OCI-LY7 (cell line): ENCODE results near the gene SPATS1. TPM values are rescaled to one million over a fixed set of nuclear protein-coding genes. Genes with fewer than 3 reads are reported as not detected.
"Not testable (repeated sequence)": the region's sequence is repeated elsewhere in the genome, so short reads cannot be mapped to it uniquely, and the experiment has no call there.

ENCODE experiments used
- BruUV-seq: library from RNA; stranded (reverse); fragments of 400-500 nt; replicated peaks from 2 replicates; lab custom pipeline; 2021; lab: Mats Ljungman, UMichigan
- CTCF ChIA-PET: fragments of 300-600 bp; sonication (Branson Sonifier 250); formaldehyde crosslinking; loops from one replicate; lab custom pipeline; 2022; ENCODE audit warnings: antibody characterized with exemption; ENCODE audit not compliant: unreplicated experiment; lab: Charles Lee
- POLR2A ChIA-PET: fragments of 300-600 bp; sonication (Branson Sonifier 250); formaldehyde crosslinking; loops from one replicate; lab custom pipeline; 2022; ENCODE audit warnings: antibody characterized with exemption; lab: Charles Lee
- DNase-seq: peaks from one replicate; pipeline ENCODE4 v3.0.0-alpha.2; 2015; ENCODE audit warnings: low spot score
- H2AFZ ChIP-seq: fragments of 200-600 bp; sonication (generic), shearing (Covaris generic); 2 replicates; pipeline ENCODE4 v1.6.1; 2014; ENCODE audit warnings: mild to moderate bottlenecking, antibody characterized with exemption, low read length, moderate library complexity
- H3K27ac ChIP-seq: fragments of 200-600 bp; sonication (generic); 2 replicates; pipeline ENCODE4 v1.5.1; 2014; ENCODE audit warnings: mixed run types, low read depth, mild to moderate bottlenecking, moderate library complexity, low read length, inconsistent platforms; ENCODE audit not compliant: poor library complexity, severe bottlenecking
- H3K36me3 ChIP-seq: fragments of 200-600 bp; sonication (generic); 2 replicates; pipeline ENCODE4 v1.6.1; 2014; ENCODE audit warnings: mild to moderate bottlenecking, antibody characterized with exemption, low read length, moderate library complexity, mixed read lengths; ENCODE audit not compliant: insufficient read depth
- H3K4me1 ChIP-seq: fragments of 200-600 bp; sonication (generic); 2 replicates; pipeline ENCODE4 v1.5.1; 2014; ENCODE audit warnings: mild to moderate bottlenecking, low read length; ENCODE audit not compliant: insufficient read depth, poor library complexity, severe bottlenecking
- H3K4me2 ChIP-seq: fragments of 200-600 bp; sonication (generic); 2 replicates; pipeline ENCODE4 v1.6.1; 2014; ENCODE audit warnings: mild to moderate bottlenecking, low read length
- H3K4me3 ChIP-seq: fragments of 200-600 bp; sonication (generic); 2 replicates; pipeline ENCODE4 v1.5.1; 2014; ENCODE audit warnings: mild to moderate bottlenecking, low read depth, low read length; ENCODE audit not compliant: poor library complexity, severe bottlenecking
- H3K79me2 ChIP-seq: fragments of 200-600 bp; sonication (generic); 2 replicates; pipeline ENCODE4 v1.6.1; 2016; ENCODE audit warnings: low read depth, mild to moderate bottlenecking, low read length, moderate library complexity, mixed read lengths; ENCODE audit not compliant: insufficient read depth
- H3K9me2 ChIP-seq: fragments of 200-600 bp; sonication (generic); 2 replicates; pipeline ENCODE4 v1.6.1; 2016; ENCODE audit warnings: mild to moderate bottlenecking, low read length, mixed read lengths; ENCODE audit not compliant: insufficient read depth
- H3K9me3 ChIP-seq: fragments of 200-600 bp; sonication (generic); 2 replicates; pipeline ENCODE4 v1.6.1; 2014; ENCODE audit warnings: mild to moderate bottlenecking, mixed run types, low read length, mixed read lengths
- H4K20me1 ChIP-seq: fragments of 200-600 bp; sonication (generic); 2 replicates; pipeline ENCODE4 v1.6.1; 2014; ENCODE audit warnings: mild to moderate bottlenecking, antibody characterized with exemption, low read length, moderate library complexity, mixed read lengths; ENCODE audit not compliant: insufficient read depth
- CTCF ChIP-seq: fragments of 200-600 bp; sonication (generic); conservative IDR thresholded peaks from 2 replicates; pipeline ENCODE4 v1.5.1; 2014; ENCODE audit warnings: mild to moderate bottlenecking, antibody characterized with exemption, low read length, moderate library complexity, mixed read lengths
- EZH2phosphoT487 ChIP-seq: fragments of 200-600 bp; sonication (generic); IDR thresholded peaks from 2 replicates; pipeline ENCODE4 v1.6.1; 2018; ENCODE audit warnings: low read depth, borderline replicate concordance, mild to moderate bottlenecking, mixed run types, antibody characterized with exemption, low read length, moderate library complexity, mixed read lengths
- intact Hi-C: fragments of 100-400 bp; cut with micrococcal nuclease; formaldehyde crosslinking; loops from one replicate; pipeline ENCODE4 v1.10.0; 2022; ENCODE audit not compliant: unreplicated experiment
- total RNA-seq, 2 experiments: library from RNA; depleted of rRNA in 1 of 2; stranded (reverse); fragments of >200 nt in 1 of 2; shearing (Covaris generic) in 1 of 2; gene quantifications; 2 replicates each; pipeline ENCODE4 v1.2.3, GENCODE V29; 2014 to 2022

Gene SPATS1
- total RNA-seq, 2 experiments from 2014 or later = not detected

DNA sequence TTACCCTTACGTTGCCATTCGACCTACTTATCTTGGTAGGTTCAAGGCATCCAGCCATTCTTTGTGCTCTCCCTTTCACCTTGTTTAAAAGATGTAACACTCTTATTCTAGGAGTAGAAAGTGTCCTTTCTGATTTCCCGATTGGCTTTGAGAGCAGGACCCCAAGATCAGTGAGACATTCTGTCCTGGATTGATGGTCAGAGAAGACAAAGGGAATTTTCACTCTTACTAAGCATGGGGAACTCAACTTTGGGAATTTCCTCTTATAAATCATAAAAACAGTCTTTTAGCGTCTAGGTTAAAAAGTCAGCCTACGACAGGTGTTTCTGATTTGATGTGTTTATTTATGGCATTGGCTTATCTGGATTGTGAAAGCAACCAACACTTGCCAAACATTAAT is 26.5 kb upstream of the SPATS1 start:
- Histone ChIP-seq H3K27ac (no peak overlapping the region), H4K20me1 (no peaks in the 10 kb centered on the region), H3K79me2 (peaks cover 11% of the 10 kb centered on the region; the same call in 1 of the 2 replicates), H3K4me2 (no peak overlapping the region), H3K4me3 (no peak overlapping the region), H3K4me1 (peaks cover 10% of the 10 kb centered on the region), H3K36me3 (peaks cover 10% of the 10 kb centered on the region), H2AFZ (no peak overlapping the region), H3K9me3 (no peaks in the 10 kb centered on the region), H3K9me2 (no peaks in the 10 kb centered on the region)
- intact Hi-C loops = no loop called here
- no TSS peak for BruUV-seq
- DNase-seq = no peak
- TF ChIP-seq CTCF = no peak
- no peak for TF ChIP-seq EZH2phosphoT487
- ChIA-PET CTCF (interaction anchor here (0.6 kb wide), 1 partner anchor 135 kb away, joined by 4 read pairs; no protein-coding TSS in a partner anchor), POLR2A (no interaction called here)

GRCh38 chr6:44316481-44316880 is 26.0 kb upstream of the SPATS1 start:
- TF ChIP-seq CTCF (no peak), EZH2phosphoT487 (no peak)
- no peak overlapping the region for H2AFZ ChIP-seq
- ChIA-PET CTCF (no interaction called here), POLR2A (no interaction called here)
- no peak for DNase-seq
- no peak overlapping the region for H3K27ac ChIP-seq
- H3K4me2 ChIP-seq = no peak overlapping the region
- H4K20me1 ChIP-seq = no peaks in the 10 kb centered on the region
- H3K4me1 ChIP-seq = peaks cover 10% of the 10 kb centered on the region
- BruUV-seq = no TSS peak
- peaks cover 5% of the 10 kb centered on the region; the same call in 1 of the 2 replicates for H3K36me3 ChIP-seq
- H3K9me2 ChIP-seq = no peaks in the 10 kb centered on the region
- peaks cover 11% of the 10 kb centered on the region; the same call in 1 of the 2 replicates for H3K79me2 ChIP-seq
- no peak overlapping the region for H3K4me3 ChIP-seq
- intact Hi-C loops = no loop called here
- no peaks in the 10 kb centered on the region for H3K9me3 ChIP-seq

- H3K79me2 ChIP-seq, CTCF ChIA-PET, H3K4me1 ChIP-seq, H3K9me3 ChIP-seq, BruUV-seq, H2AFZ ChIP-seq, H3K36me3 ChIP-seq, H3K27ac ChIP-seq, intact Hi-C loops, H3K4me2 ChIP-seq, H3K4me3 ChIP-seq, H3K9me2 ChIP-seq, POLR2A ChIA-PET, H4K20me1 ChIP-seq, DNase-seq: not testable (repeated sequence)
Measured at GRCh38 chr6:44317136-44317631, 25.3 kb upstream of the SPATS1 start.
